Superior temporal gyrus (tissue), 1 donor: Measurements from ENCODE around the gene ALDH3B1.

Experiments used
- DNase-seq: peaks from one replicate; pipeline ENCODE4 v3.0.0-alpha.2; 2016; ENCODE audit errors: extremely low spot score

Gene ALDH3B1

GRCh38 chr11:67996622-67997474 lies 13.3 kb upstream of the ALDH3B1 start:
- no peak for DNase-seq

- no peak for DNase-seq
Observed at GRCh38 chr11:67997475-67997921, 12.6 kb upstream of the ALDH3B1 start.

GRCh38 chr11:67998150-67999045 lies 11.7 kb upstream of the ALDH3B1 start:
- no peak for DNase-seq

- no peak for DNase-seq
Observed at GRCh38 chr11:67999201-67999629, 10.9 kb upstream of the ALDH3B1 start.

- DNase-seq: no peak
Observed at GRCh38 chr11:67999704-68000103, 10.4 kb upstream of the ALDH3B1 start.

- no peak for DNase-seq
Observed at GRCh38 chr11:68002575-68002937, 7.6 kb upstream of the ALDH3B1 start.

GRCh38 chr11:68002938-68003845 lies 6.9 kb upstream of the ALDH3B1 start:
- no peak for DNase-seq

GRCh38 chr11:68003846-68004550 lies 6.1 kb upstream of the ALDH3B1 start, which contains the start of gene UNC93B1:
TSS of gene UNC93B1 (minus strand) at chr11:68004097. CDS start at chr11:68004043, 54 bp downstream.
- DNase-seq: no peak

- no peak for DNase-seq
Observed at GRCh38 chr11:68004551-68005335, 5.4 kb upstream of the ALDH3B1 start.

- DNase-seq: no peak
Observed at GRCh38 chr11:68006606-68007166, 3.4 kb upstream of the ALDH3B1 start.

GRCh38 chr11:68007498-68008380 lies 2.4 kb upstream of the ALDH3B1 start:
- DNase-seq: no peak

GRCh38 chr11:68008381-68009337 lies 1.5 kb upstream of the ALDH3B1 start:
- no peak for DNase-seq

- no peak for DNase-seq
Observed at GRCh38 chr11:68009391-68010089, 587 bp upstream of the ALDH3B1 start.

- DNase-seq: no peak
Observed at GRCh38 chr11:68011051-68011943, 1.2 kb downstream of the ALDH3B1 start.

GRCh38 chr11:68012044-68012842 lies 2.1 kb downstream of the ALDH3B1 start:
- DNase-seq: no peak
